HepG2 (cell line): ENCODE results near the gene GP1BA. TPM values are rescaled to one million over a fixed set of nuclear protein-coding genes. Genes with fewer than 3 reads are reported as not detected.

ENCODE experiments used
- CHD4 ChIP-seq: fragments of 200-600 bp; sonication (generic); IDR thresholded peaks from 2 replicates; pipeline ENCODE4 v1.7.0; 2017; ENCODE audit warnings: mild to moderate bottlenecking, low read length, borderline replicate concordance
- ERF ChIP-seq: IDR thresholded peaks from 2 replicates; pipeline ENCODE4 v1.6.1; 2018; ENCODE audit warnings: missing biosample characterization, missing genetic modification reagents
- ESRRA ChIP-seq: sonication (generic); formaldehyde crosslinking; IDR thresholded peaks from 2 replicates; pipeline ENCODE4 v1.5.1; 2020; ENCODE audit warnings: mild to moderate bottlenecking, low read depth, missing genetic modification reagents
- FOXA3 ChIP-seq: IDR thresholded peaks from 2 replicates; pipeline ENCODE4 v1.6.1; 2016; ENCODE audit warnings: missing genetic modification reagents, missing compliant biosample characterization
- FOXK1 ChIP-seq: sonication (generic); formaldehyde crosslinking; IDR thresholded peaks from 2 replicates; pipeline ENCODE4 v1.4.0; 2020; ENCODE audit warnings: low read depth, missing genetic modification reagents, borderline replicate concordance
- HNF4G ChIP-seq, 2 experiments: sonication (generic) in 1 of 2; formaldehyde crosslinking in 1 of 2; IDR thresholded peaks; 2 replicates each; pipeline versions ENCODE4 v1.4.0 to v1.6.1; 2011 to 2020; ENCODE audit warnings: borderline replicate concordance in 2 of 2, low read depth in 2 of 2, mild to moderate bottlenecking in 2 of 2, low read length in 1 of 2, missing genetic modification reagents in 1 of 2, moderate library complexity in 1 of 2
- HOXA3 ChIP-seq: sonication (generic); formaldehyde crosslinking; IDR thresholded peaks from 2 replicates; pipeline ENCODE4 v1.5.0; 2020; ENCODE audit warnings: missing genetic modification reagents
- LCORL ChIP-seq, 2 experiments: fragments of 450-650 bp in 1 of 2; sonication (generic) in 1 of 2; formaldehyde crosslinking in 1 of 2; IDR thresholded peaks; 2 replicates each; pipeline versions ENCODE4 v1.5.0 to v1.6.1; 2017 to 2020; ENCODE audit warnings: antibody characterized with exemption in 1 of 2, missing genetic modification reagents in 1 of 2
- NKX3-1 ChIP-seq: sonication (generic); formaldehyde crosslinking; IDR thresholded peaks from 2 replicates; pipeline ENCODE4 v1.5.0; 2020; ENCODE audit warnings: missing genetic modification reagents
- RBM22 ChIP-seq: fragments of 200-400 bp; formaldehyde crosslinking; optimal IDR thresholded peaks from 2 replicates; pipeline ENCODE3; 2017; ENCODE audit warnings: mild to moderate bottlenecking, low read length, moderate library complexity
- RFX5 ChIP-seq: IDR thresholded peaks from 2 replicates; pipeline ENCODE4 v1.6.1; 2011; ENCODE audit warnings: low read depth, low read length, improper control_type of control experiment
- SRY ChIP-seq: sonication (generic); formaldehyde crosslinking; IDR thresholded peaks from 2 replicates; pipeline ENCODE4 v1.8.0; 2022; ENCODE audit warnings: mild to moderate bottlenecking, missing genetic modification reagents
- TRIM24 ChIP-seq: sonication (generic); formaldehyde crosslinking; IDR thresholded peaks from 2 replicates; pipeline ENCODE4 v1.8.0; 2022; ENCODE audit warnings: mild to moderate bottlenecking, missing genetic modification reagents
- ZBTB20 ChIP-seq: sonication (generic); formaldehyde crosslinking; IDR thresholded peaks from 2 replicates; pipeline ENCODE4 v1.8.1; 2023; ENCODE audit warnings: missing genetic modification reagents, low read depth, mild to moderate bottlenecking, borderline replicate concordance
- ZBTB7B ChIP-seq: sonication (generic); formaldehyde crosslinking; IDR thresholded peaks from 2 replicates; pipeline ENCODE4 v1.4.0; 2020; ENCODE audit warnings: missing genetic modification reagents
- ZMYM3 ChIP-seq: sonication (generic); formaldehyde crosslinking; IDR thresholded peaks from 2 replicates; pipeline ENCODE4 v1.5.1; 2020; ENCODE audit warnings: mild to moderate bottlenecking, missing genetic modification reagents
- ZNF224 ChIP-seq: sonication (generic); formaldehyde crosslinking; IDR thresholded peaks from 2 replicates; pipeline ENCODE4 v1.5.0; 2020; ENCODE audit warnings: mild to moderate bottlenecking, missing genetic modification reagents
- ZNF263 ChIP-seq: sonication (generic); formaldehyde crosslinking; IDR thresholded peaks from 2 replicates; pipeline ENCODE4 v1.4.0; 2020; ENCODE audit warnings: missing genetic modification reagents
- ZNF292 ChIP-seq: sonication (generic); formaldehyde crosslinking; IDR thresholded peaks from 2 replicates; pipeline ENCODE4 v1.8.1; 2022; ENCODE audit warnings: mild to moderate bottlenecking, low read depth, missing genetic modification reagents, borderline replicate concordance
- ZNF558 ChIP-seq: sonication (generic); formaldehyde crosslinking; IDR thresholded peaks from 2 replicates; pipeline ENCODE4 v1.9.0; 2022; ENCODE audit warnings: mild to moderate bottlenecking, missing genetic modification reagents, borderline replicate concordance
- polyA plus RNA-seq, 8 experiments: library from polyadenylated mRNA; depleted of rRNA in 3 of 8; stranded (reverse) in 7 of 8; unstranded in 1 of 8; fragments of >200 nt; fragmentation: Illumina TruSeq in 4 of 8; extraction: Trizol in 4 of 8; gene quantifications; 2 replicates each; pipeline versions ENCODE4 v1.2.1 to v1.2.3, GENCODE V29; 2011 to 2016; ENCODE audit warnings: low read depth in 4 of 8, missing spikeins in 1 of 8, mixed read lengths in 1 of 8; ENCODE audit not compliant: insufficient read depth in 1 of 8
- total RNA-seq, 5 experiments: library from RNA; depleted of rRNA; stranded (reverse); fragments of >200 nt; fragmentation: Illumina TruSeq; extraction: Trizol; gene quantifications; 2 replicates each; pipeline ENCODE4 v1.2.3, GENCODE V29; 2016; ENCODE audit warnings: low read depth in 1 of 5
- TF ChIP-seq, protein P1 (sequence below): sonication (generic); formaldehyde crosslinking; IDR thresholded peaks from 2 replicates; pipeline ENCODE4 v1.8.1; 2023; ENCODE audit warnings: mild to moderate bottlenecking, moderate library complexity, missing genetic modification reagents
- TF ChIP-seq, protein P2 (sequence below): sonication (generic); formaldehyde crosslinking; IDR thresholded peaks from 2 replicates; pipeline ENCODE4 v1.4.0; 2020; ENCODE audit warnings: missing genetic modification reagents
- TF ChIP-seq, protein P3 (sequence below): sonication (generic); formaldehyde crosslinking; conservative IDR thresholded peaks from 2 replicates; pipeline ENCODE4 v1.4.0; 2020; ENCODE audit warnings: missing genetic modification reagents
- TF ChIP-seq, protein P4 (sequence below): sonication (generic); formaldehyde crosslinking; IDR thresholded peaks from 2 replicates; pipeline ENCODE4 v1.5.1; 2020; ENCODE audit warnings: missing genetic modification reagents, mild to moderate bottlenecking, borderline replicate concordance

GP1BA gene
- total and polyA plus RNA-seq, 2 of the 13 experiments (the other 11 are each of a cell fraction or from before 2014, with no cell fraction given), result not detected

DNA sequence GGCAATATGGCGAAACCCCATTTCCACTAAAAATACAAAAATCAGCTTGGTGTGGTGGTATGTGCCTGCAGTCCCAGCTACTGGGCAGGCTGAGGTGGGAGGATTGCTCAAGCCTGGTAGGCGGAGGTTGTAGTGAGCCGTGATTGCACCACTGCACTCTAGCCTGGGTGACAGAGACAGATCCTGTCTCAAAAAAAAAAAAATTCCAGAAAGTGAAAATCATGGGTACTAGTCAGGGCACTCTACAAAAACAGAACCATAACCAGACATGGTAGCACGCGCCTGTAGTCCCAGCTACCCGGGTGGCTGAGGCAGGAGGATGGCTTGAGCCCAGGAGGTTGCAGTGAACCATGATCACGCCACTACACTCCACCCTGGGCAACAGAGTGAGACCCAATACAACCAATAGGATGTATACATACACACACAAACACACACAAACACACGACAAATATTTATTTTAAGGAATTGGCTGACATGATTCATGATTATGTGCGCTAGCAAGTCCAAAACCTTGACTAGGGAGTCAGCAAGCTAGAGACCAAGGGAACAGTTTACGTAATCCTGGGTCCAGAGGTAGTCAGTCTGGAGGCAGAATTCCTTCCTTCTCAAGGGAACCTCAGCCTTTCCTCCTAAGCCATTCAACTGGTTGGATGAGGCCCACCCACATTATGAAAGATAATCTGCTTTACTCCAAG, 11.6 kb upstream of the GP1BA start (continued):
- TF ChIP-seq TRIM24 (CRISPR knock-in tag) (no peak), ESRRA (CRISPR knock-in tag) (no peak), NKX3-1 (CRISPR knock-in tag) (no peak), ERF (CRISPR knock-in tag) (peak; percentile 59; the same call in 1 of the 2 replicates), RFX5 (no peak), ZNF292 (CRISPR knock-in tag) (peak; percentile 54; the same call in 1 of the 2 replicates), ZNF224 (no peak), FOXA3 (CRISPR knock-in tag) (0 out of 2 replicates have a peak, but pooled peaks have one; percentile 16), RBM22 (no peak), ZMYM3 (CRISPR knock-in tag) (peak; percentile 72), CHD4 (no peak), ZBTB7B (CRISPR knock-in tag) (no peak; the same call in 1 of the 2 replicates), ZNF558 (no peak), HNF4G (IDR thresholded peaks at IDR 0.05; ENCODE audit: borderline replicate concordance, low read depth, low read length) (no peak), HNF4G (CRISPR knock-in tag; IDR thresholded peaks at IDR 0.05; ENCODE audit: borderline replicate concordance, low read depth) (no peak), HOXA3 (CRISPR knock-in tag) (no peak; the same call in 1 of the 2 replicates), ZBTB20 (no peak), SRY (CRISPR knock-in tag) (no peak), LCORL (IDR thresholded peaks at IDR 0.05) (no peak), LCORL (CRISPR knock-in tag; IDR thresholded peaks at IDR 0.05) (peak; percentile 66; the same call in 1 of the 2 replicates), ZNF263 (CRISPR knock-in tag) (no peak), FOXK1 (CRISPR knock-in tag) (no peak)
- TF ChIP-seq, protein P1, sequence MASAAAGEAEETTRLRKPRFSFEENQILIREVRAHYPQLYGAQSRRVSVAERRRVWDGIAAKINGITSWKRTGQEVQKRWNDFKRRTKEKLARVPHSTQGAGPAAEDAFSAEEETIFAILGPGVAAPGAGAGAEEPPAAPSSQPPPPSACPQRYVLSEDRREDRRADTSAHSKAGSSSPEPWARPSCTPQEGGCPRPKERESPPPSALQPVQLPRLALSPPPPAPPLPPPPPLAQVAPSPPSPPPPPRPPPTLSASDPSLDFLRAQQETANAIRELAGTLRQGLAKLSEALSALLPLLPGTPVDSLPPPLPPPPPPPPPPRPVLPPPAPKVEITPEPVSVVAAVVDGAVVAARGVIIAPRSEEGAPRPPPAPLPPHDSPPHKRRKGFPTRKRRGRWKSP (CRISPR knock-in tag), result no peak
- TF ChIP-seq, protein P2, sequence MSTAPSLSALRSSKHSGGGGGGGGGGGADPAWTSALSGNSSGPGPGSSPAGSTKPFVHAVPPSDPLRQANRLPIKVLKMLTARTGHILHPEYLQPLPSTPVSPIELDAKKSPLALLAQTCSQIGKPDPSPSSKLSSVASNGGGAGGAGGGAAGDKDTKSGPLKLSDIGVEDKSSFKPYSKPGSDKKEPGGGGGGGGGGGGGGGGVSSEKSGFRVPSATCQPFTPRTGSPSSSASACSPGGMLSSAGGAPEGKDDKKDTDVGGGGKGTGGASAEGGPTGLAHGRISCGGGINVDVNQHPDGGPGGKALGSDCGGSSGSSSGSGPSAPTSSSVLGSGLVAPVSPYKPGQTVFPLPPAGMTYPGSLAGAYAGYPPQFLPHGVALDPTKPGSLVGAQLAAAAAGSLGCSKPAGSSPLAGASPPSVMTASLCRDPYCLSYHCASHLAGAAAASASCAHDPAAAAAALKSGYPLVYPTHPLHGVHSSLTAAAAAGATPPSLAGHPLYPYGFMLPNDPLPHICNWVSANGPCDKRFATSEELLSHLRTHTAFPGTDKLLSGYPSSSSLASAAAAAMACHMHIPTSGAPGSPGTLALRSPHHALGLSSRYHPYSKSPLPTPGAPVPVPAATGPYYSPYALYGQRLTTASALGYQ (CRISPR knock-in tag), result 0 out of 2 replicates have a peak, but pooled peaks have one; percentile 22
- TF ChIP-seq, protein P3, sequence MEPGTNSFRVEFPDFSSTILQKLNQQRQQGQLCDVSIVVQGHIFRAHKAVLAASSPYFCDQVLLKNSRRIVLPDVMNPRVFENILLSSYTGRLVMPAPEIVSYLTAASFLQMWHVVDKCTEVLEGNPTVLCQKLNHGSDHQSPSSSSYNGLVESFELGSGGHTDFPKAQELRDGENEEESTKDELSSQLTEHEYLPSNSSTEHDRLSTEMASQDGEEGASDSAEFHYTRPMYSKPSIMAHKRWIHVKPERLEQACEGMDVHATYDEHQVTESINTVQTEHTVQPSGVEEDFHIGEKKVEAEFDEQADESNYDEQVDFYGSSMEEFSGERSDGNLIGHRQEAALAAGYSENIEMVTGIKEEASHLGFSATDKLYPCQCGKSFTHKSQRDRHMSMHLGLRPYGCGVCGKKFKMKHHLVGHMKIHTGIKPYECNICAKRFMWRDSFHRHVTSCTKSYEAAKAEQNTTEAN (CRISPR knock-in tag), result no peak
- TF ChIP-seq, protein P4, sequence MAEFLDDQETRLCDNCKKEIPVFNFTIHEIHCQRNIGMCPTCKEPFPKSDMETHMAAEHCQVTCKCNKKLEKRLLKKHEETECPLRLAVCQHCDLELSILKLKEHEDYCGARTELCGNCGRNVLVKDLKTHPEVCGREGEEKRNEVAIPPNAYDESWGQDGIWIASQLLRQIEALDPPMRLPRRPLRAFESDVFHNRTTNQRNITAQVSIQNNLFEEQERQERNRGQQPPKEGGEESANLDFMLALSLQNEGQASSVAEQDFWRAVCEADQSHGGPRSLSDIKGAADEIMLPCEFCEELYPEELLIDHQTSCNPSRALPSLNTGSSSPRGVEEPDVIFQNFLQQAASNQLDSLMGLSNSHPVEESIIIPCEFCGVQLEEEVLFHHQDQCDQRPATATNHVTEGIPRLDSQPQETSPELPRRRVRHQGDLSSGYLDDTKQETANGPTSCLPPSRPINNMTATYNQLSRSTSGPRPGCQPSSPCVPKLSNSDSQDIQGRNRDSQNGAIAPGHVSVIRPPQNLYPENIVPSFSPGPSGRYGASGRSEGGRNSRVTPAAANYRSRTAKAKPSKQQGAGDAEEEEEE (CRISPR knock-in tag), result no peak
